ENCODE data around the gene CD93.

DNA sequence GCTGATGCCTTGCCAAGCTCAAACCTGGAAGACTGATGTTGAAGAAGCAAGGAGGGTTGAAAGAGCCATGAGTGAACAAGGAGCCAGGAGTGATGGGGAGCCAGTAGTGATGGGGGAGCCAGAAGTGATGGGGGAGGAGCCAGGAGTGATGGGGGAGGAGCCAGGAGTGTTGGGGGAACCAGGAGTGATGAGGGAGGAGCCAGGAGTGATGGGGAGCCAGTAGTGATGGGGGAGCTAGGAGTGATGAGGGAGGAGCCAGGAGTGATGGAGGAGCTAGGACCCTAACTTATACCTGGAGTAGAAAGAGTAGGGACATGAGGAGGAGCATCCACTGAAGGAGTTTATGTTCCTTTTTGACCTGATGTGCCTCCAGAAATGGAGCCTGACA is 14.6 kb upstream of the CD93 start:
- TF ChIP-seq, protein P1, sequence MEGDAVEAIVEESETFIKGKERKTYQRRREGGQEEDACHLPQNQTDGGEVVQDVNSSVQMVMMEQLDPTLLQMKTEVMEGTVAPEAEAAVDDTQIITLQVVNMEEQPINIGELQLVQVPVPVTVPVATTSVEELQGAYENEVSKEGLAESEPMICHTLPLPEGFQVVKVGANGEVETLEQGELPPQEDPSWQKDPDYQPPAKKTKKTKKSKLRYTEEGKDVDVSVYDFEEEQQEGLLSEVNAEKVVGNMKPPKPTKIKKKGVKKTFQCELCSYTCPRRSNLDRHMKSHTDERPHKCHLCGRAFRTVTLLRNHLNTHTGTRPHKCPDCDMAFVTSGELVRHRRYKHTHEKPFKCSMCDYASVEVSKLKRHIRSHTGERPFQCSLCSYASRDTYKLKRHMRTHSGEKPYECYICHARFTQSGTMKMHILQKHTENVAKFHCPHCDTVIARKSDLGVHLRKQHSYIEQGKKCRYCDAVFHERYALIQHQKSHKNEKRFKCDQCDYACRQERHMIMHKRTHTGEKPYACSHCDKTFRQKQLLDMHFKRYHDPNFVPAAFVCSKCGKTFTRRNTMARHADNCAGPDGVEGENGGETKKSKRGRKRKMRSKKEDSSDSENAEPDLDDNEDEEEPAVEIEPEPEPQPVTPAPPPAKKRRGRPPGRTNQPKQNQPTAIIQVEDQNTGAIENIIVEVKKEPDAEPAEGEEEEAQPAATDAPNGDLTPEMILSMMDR (IDR thresholded peaks at IDR 0.05), result no peak
- TF ChIP-seq EZH2 (IDR thresholded peaks at IDR 0.05), result no peak
